Endothelial cell of coronary artery (primary cell): ENCODE data around the gene HDX. TPM values are rescaled to one million over a fixed set of nuclear protein-coding genes. Genes with fewer than 3 reads are reported as not detected.

Source experiments
- total RNA-seq: library from RNA; depleted of rRNA; stranded (reverse); fragments of >200 nt; gene quantifications from 2 replicates; pipeline ENCODE4 v1.2.3, GENCODE V29; 2014

HDX gene
- 3.8 and 5.5 TPM in 2 replicates for total RNA-seq

GRCh38 chrX:84501798-84502628, at the start of gene HDX:
Gene HDX, minus strand, starts transcription at chrX:84502453. Its CDS starts 27,056 bp downstream, at chrX:84475397.

